ENCODE results near the gene ANKRD28.

DNA sequence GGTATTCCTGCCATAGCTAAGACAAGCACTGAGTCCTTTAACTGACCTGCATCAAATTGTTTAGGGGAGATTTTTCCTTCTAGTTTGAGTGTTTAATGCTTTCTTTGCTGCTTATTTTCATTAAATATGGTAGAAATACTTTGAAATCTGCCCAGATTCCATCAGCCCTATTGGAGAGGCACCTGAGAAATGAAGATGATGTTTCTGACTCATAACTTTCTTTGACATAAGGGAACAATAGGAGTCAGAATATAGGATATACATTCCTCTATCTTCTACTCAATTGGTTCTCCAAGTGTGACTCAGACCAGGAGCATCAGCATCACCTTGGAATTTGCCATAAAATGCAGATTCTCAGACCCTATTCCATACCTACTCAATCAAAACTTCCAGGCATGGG lies 168.8 kb downstream of the ANKRD28 start:
- no peak for TF ChIP-seq ZFX (IDR thresholded peaks at IDR 0.05)
- TF ChIP-seq, protein P1, sequence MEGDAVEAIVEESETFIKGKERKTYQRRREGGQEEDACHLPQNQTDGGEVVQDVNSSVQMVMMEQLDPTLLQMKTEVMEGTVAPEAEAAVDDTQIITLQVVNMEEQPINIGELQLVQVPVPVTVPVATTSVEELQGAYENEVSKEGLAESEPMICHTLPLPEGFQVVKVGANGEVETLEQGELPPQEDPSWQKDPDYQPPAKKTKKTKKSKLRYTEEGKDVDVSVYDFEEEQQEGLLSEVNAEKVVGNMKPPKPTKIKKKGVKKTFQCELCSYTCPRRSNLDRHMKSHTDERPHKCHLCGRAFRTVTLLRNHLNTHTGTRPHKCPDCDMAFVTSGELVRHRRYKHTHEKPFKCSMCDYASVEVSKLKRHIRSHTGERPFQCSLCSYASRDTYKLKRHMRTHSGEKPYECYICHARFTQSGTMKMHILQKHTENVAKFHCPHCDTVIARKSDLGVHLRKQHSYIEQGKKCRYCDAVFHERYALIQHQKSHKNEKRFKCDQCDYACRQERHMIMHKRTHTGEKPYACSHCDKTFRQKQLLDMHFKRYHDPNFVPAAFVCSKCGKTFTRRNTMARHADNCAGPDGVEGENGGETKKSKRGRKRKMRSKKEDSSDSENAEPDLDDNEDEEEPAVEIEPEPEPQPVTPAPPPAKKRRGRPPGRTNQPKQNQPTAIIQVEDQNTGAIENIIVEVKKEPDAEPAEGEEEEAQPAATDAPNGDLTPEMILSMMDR (conservative IDR thresholded peaks at IDR 0.05), result no peak

All from C4-2B (cell line).